Breast epithelium (tissue), 4 donors: Measurements from ENCODE around the gene OR2V1. TPM values are rescaled to one million over a fixed set of nuclear protein-coding genes. Genes with fewer than 3 reads are reported as not detected.
"Not testable (repeated sequence)": the region's sequence is repeated elsewhere in the genome, so short reads cannot be mapped to it uniquely, and the experiment has no call there.

Experiments used
- DNase-seq, 2 donors: peaks; one replicate each; pipeline ENCODE4 v3.0.0-alpha.2; 2019; ENCODE audit warnings: low spot score in 2 of 2
- H3K27ac ChIP-seq, 2 donors: fragments of 200-600 bp; sonication (generic) in 1 of 2; one replicate each; pipeline ENCODE4 v1.5.1; 2016 to 2019; ENCODE audit warnings: mild to moderate bottlenecking in 1 of 2
- H3K27me3 ChIP-seq, 2 donors: fragments of 200-600 bp; sonication (generic) in 1 of 2; one replicate each; pipeline versions ENCODE4 v1.5.1 to v1.6.0; 2017 to 2019; ENCODE audit warnings: control low read depth in 1 of 2, mild to moderate bottlenecking in 1 of 2
- H3K36me3 ChIP-seq: fragments of 200-600 bp; one replicate; pipeline ENCODE4 v1.5.1; 2019
- H3K4me1 ChIP-seq, 2 donors: fragments of 200-600 bp; sonication (generic); one replicate each; pipeline ENCODE4 v1.5.1; 2016 to 2019; ENCODE audit warnings: control low read depth in 1 of 2
- H3K4me3 ChIP-seq, 3 donors: fragments of 200-600 bp; sonication (generic); 1 replicate in 2 of 3; 2 replicates in 1 of 3; pipeline ENCODE4 v1.5.1; 2016 to 2019; ENCODE audit warnings: mild to moderate bottlenecking in 3 of 3, moderate library complexity in 2 of 3
- H3K9me3 ChIP-seq, 2 donors: fragments of 200-600 bp; sonication (generic) in 1 of 2; one replicate each; pipeline ENCODE4 v1.5.1; 2016 to 2019; ENCODE audit warnings: control low read depth in 1 of 2
- POLR2A ChIP-seq: fragments of 450-650 bp; IDR thresholded peaks from one replicate; pipeline ENCODE4 v1.6.1; 2016; ENCODE audit warnings: antibody characterized with exemption, mild to moderate bottlenecking, moderate library complexity
- POLR2AphosphoS5 ChIP-seq, 3 donors: sonication (generic); formaldehyde crosslinking; IDR thresholded peaks; one replicate each; pipeline ENCODE4 v1.6.1; 2017; ENCODE audit warnings: antibody characterized with exemption in 3 of 3
- intact Hi-C: fragments of 100-400 bp; cut with DNase I; formaldehyde crosslinking; loops from one replicate; pipeline ENCODE4 v1.15.1; 2023; ENCODE audit warnings: low total_unique reads
- total RNA-seq, 3 donors: library from RNA; depleted of rRNA; stranded (reverse); fragments of >200 nt; gene quantifications; one replicate each; pipeline ENCODE4 v1.1.0, GENCODE V29; 2016
- TF ChIP-seq, protein P1 (sequence below), 3 donors: fragments of 450-650 bp; IDR thresholded peaks; one replicate each; pipeline ENCODE4 v1.5.1; 2016 to 2017; ENCODE audit warnings: antibody characterized with exemption in 3 of 3, mild to moderate bottlenecking in 3 of 3, moderate library complexity in 3 of 3

OR2V1 gene
- total RNA-seq, 3 donors from 2014 or later = not detected

DNA sequence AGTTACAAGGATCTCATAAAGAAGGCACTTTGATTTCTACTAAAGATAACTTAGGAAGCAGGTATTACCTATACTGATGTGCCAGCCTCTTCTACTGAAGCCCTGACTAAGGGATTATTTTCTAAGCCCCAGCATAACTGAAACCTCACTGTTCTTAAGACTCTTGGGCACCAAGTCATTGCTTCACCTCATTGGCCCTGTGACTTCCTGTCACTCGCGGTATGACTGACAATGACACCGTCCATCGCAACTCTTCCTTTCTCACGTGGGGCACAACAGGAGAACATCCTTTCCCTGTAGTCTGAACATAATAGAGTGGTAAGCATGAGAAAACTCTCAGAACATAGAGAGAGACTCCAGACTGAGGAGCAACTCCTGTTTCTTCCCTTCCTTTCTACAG, 22.8 kb upstream of the OR2V1 start:
- TF ChIP-seq POLR2A = no peak
- TF ChIP-seq, protein P1, sequence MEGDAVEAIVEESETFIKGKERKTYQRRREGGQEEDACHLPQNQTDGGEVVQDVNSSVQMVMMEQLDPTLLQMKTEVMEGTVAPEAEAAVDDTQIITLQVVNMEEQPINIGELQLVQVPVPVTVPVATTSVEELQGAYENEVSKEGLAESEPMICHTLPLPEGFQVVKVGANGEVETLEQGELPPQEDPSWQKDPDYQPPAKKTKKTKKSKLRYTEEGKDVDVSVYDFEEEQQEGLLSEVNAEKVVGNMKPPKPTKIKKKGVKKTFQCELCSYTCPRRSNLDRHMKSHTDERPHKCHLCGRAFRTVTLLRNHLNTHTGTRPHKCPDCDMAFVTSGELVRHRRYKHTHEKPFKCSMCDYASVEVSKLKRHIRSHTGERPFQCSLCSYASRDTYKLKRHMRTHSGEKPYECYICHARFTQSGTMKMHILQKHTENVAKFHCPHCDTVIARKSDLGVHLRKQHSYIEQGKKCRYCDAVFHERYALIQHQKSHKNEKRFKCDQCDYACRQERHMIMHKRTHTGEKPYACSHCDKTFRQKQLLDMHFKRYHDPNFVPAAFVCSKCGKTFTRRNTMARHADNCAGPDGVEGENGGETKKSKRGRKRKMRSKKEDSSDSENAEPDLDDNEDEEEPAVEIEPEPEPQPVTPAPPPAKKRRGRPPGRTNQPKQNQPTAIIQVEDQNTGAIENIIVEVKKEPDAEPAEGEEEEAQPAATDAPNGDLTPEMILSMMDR (IDR thresholded peaks at IDR 0.05) = no peak
- no peak for TF ChIP-seq POLR2AphosphoS5 (IDR thresholded peaks at IDR 0.05)
- peaks cover 0 to 7% of the 10 kb centered on the region in 2 donors for H3K27me3 ChIP-seq
- H3K4me1 ChIP-seq = no peaks in the 10 kb centered on the region
- no peak overlapping the region for H3K4me3 ChIP-seq
- no peak for DNase-seq
- intact Hi-C loops = no loop called here
- H3K27ac ChIP-seq = no peak overlapping the region
- H3K9me3 ChIP-seq = no peaks in the 10 kb centered on the region
- no peaks in the 10 kb centered on the region for H3K36me3 ChIP-seq

DNA sequence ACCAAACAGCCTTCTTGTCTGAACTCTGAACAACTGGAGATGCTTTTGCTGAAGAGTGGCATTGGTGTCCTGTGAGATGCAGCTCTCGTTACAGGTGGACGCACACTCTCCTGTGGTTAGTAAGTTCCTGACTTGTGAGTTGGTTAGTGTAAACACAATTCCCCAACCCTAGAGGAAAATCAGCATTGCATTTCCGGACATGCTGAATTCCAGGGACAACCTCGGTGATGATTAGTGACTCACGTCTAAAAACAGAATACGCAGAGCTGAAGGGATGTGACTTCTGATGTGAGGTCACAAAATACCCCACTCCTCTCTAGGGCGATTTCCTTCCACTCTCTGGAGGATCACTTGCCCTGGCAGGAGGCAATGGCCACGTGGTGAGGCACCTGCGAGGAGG, 21.4 kb upstream of the OR2V1 start:
- Histone ChIP-seq H3K27ac (no peak overlapping the region), H3K4me1 (no peaks in the 10 kb centered on the region), H3K4me3 (no peak overlapping the region), H3K36me3 (no peaks in the 10 kb centered on the region), H3K9me3 (no peaks in the 10 kb centered on the region), H3K27me3 (peaks cover 0 to 18% of the 10 kb centered on the region in 2 donors)
- DNase-seq = no peak
- intact Hi-C loops = no loop called here
- TF ChIP-seq, protein P1 (IDR thresholded peaks at IDR 0.05) = no peak
- no peak for TF ChIP-seq POLR2A
- no peak for TF ChIP-seq POLR2AphosphoS5 (IDR thresholded peaks at IDR 0.05)

DNA sequence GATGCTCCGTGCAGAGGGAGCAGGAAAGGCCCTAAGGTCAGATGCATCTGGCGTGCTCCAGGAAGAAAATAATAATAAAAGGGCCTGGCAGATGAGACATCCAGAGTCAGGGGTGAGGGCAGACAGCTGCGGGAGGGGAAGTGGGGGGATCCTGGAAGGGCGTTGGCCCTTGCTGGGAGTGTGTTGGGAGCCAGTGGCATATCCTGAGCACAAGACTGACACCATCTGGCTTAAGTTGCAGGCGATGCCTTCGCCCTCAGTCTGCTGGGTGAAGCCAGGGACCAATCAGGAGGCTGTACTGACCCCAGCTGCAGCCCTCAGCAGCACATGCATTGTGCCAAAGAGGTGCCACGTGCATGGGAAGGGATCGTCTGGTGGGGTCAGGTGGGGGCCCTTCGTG, 20.2 kb upstream of the OR2V1 start:
- intact Hi-C loops = no loop called here
- H3K27me3 ChIP-seq = peaks cover 0 to 18% of the 10 kb centered on the region in 2 donors

DNA sequence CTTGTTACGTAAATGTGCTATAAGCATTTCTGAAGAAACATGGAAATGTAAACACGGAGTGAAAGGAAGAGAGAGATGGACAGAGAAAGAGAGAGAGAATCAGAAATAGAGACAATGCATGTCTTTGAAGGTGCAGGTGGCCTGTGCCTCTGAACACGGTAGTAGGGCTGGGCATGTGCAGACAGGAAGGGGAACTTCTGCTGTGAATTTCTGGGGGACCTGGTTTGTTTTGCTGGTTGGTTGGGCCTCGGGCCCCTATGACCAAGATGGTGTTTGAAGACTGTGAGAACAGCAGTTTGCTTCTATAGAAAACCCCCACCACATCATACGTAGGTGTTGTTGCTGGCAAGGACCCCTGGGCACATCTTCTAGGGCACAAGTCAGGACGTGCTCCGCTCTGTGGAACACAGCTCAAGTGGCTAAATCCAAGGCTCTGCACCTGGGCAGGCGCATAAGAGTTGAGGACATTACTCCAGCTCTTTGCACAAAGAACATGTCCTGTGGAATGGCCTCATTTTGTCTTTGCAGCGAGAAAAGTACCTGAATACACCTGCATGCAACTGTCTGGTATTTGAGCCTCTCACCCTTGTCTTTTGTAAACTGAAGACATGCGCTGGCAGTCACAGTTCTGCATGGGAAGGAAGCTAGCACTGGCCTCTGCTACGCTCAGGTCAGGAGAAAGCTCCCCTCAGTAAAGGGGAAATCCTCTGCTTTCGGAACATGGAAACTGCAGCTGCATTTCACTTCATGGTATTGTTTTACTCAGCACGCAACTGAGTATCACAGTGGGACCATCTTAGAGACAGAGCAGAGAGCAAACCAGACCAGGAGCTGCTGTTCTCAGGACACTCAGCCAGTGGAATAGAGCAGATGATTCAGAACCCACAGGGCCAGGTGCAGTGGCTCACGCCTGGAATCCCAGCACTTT, 19.1 kb upstream of the OR2V1 start:
- Histone ChIP-seq H3K27ac (peak overlapping the region in 1 of 2 donors; percentile 12), H3K27me3 (peaks cover 0 to 18% of the 10 kb centered on the region in 2 donors), H3K4me3 (no peak overlapping the region), H3K36me3 (no peaks in the 10 kb centered on the region), H3K4me1 (no peaks in the 10 kb centered on the region), H3K9me3 (peaks cover 0 to 5% of the 10 kb centered on the region in 2 donors)
- intact Hi-C loops = no loop called here
- DNase-seq = no peak
- TF ChIP-seq, protein P1 (IDR thresholded peaks at IDR 0.05) = no peak
- TF ChIP-seq POLR2AphosphoS5 (IDR thresholded peaks at IDR 0.05) = no peak
- no peak for TF ChIP-seq POLR2A

More for the DNA sequence above, 20.2 kb upstream of the OR2V1 start:
- H3K4me1 ChIP-seq = no peaks in the 10 kb centered on the region
- no peaks in the 10 kb centered on the region for H3K36me3 ChIP-seq
- no peaks in the 10 kb centered on the region for H3K9me3 ChIP-seq
- no peak for DNase-seq
- no peak overlapping the region for H3K27ac ChIP-seq
- no peak overlapping the region for H3K4me3 ChIP-seq
- TF ChIP-seq POLR2AphosphoS5 (IDR thresholded peaks at IDR 0.05) = no peak
- TF ChIP-seq POLR2A = no peak
- TF ChIP-seq, protein P1 (IDR thresholded peaks at IDR 0.05) = no peak

DNA sequence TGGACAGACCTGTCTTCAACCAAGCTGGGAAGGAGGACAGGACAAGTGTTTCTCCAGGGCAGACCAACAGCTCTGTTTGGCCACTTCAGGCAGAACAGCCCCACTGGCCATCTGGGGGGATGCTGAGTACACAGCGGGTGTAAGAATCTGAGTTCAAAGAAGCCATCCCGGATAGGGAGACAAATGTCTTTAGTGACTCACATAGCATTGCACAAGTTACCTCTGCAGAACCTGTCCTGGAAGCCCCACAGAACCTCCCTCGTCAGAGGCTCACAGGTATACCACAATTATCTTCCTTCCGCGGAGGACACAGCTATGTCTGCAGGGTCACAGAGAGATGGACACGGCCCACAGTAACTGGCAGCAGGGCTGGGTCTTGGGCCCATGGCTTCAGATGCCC, 18.4 kb upstream of the OR2V1 start:
- Histone ChIP-seq H3K4me3 (no peak overlapping the region), H3K9me3 (peaks cover 0 to 5% of the 10 kb centered on the region in 2 donors), H3K27me3 (peaks cover 0 to 18% of the 10 kb centered on the region in 2 donors), H3K4me1 (no peaks in the 10 kb centered on the region), H3K27ac (peak overlapping the region in 1 of 2 donors; percentile 12), H3K36me3 (no peaks in the 10 kb centered on the region)
- DNase-seq = no peak
- TF ChIP-seq, protein P1 (IDR thresholded peaks at IDR 0.05) = no peak
- no peak for TF ChIP-seq POLR2A
- no peak for TF ChIP-seq POLR2AphosphoS5 (IDR thresholded peaks at IDR 0.05)
- intact Hi-C loops = no loop called here

DNA sequence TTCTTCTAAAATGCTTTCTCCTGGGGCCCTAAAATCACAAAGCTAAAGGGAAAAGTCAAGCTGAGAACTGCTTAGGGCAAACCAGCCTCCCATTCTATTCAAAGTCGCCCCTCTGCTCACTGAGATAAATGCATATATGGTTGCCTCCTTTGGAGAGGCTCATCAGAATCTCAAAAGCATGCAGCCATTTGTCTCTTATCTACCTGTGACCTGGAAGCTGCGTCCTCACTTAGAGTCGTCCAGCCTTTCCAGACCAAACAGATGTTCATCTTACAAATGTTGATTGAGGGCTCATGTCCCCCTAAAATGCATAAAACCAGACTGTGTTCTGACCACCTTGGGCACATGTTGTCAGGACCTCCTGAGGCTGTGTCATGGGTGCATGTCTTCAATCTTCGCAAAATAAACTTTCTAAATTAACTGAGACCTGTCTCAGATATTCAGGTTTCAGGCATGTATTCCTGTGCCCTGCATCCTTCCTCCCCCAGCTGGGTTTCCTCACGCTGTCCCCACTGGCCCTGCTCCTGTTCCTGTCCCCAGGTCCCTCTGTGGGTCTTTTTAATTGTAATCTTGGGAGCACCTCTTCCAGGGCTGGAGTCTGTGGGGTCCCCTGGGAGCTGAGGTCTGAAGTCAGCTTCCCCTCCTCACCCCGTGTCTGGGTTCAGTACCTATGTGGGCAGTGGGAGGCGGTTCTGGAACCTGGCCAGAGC, 16.1 kb upstream of the OR2V1 start, which contains the start of gene OR2V2:
Gene OR2V2, plus strand, starts transcription at position 660 of the 710 bp plus-strand sequence. CDS start 7,357 bp downstream, outside the sequence.
- H3K27ac ChIP-seq, H3K9me3 ChIP-seq, H3K4me1 ChIP-seq, DNase-seq, intact Hi-C loops, H3K36me3 ChIP-seq, H3K4me3 ChIP-seq: not testable (repeated sequence)
- H3K27me3 ChIP-seq = peaks cover 0 to 21% of the 10 kb centered on the region in 2 donors
